Esophagus (tissue), 2 donors: Measurements from ENCODE around the gene UBE2B. TPM values are rescaled to one million over a fixed set of nuclear protein-coding genes. Genes with fewer than 3 reads are reported as not detected.
"Not testable (repeated sequence)": the region's sequence is repeated elsewhere in the genome, so short reads cannot be mapped to it uniquely, and the experiment has no call there.

Source experiments
- H3K27ac ChIP-seq, 2 donors: one replicate each; pipeline ENCODE4 v1.5.1; 2013; ENCODE audit warnings: low read depth in 2 of 2, mild to moderate bottlenecking in 2 of 2, inconsistent platforms in 1 of 2, low read length in 1 of 2, moderate library complexity in 1 of 2
- H3K27me3 ChIP-seq, 2 donors: one replicate each; pipeline ENCODE4 v1.6.1; 2013; ENCODE audit warnings: low read length in 2 of 2, control low read depth in 1 of 2, mild to moderate bottlenecking in 1 of 2; ENCODE audit not compliant: insufficient read depth in 2 of 2, control insufficient read depth in 1 of 2
- H3K36me3 ChIP-seq, 2 donors: one replicate each; pipeline ENCODE4 v1.6.1; 2013; ENCODE audit warnings: low read length in 1 of 2; ENCODE audit not compliant: control insufficient read depth in 2 of 2, insufficient read depth in 2 of 2
- H3K4me1 ChIP-seq, 2 donors: one replicate each; pipeline ENCODE4 v1.6.1; 2013; ENCODE audit warnings: low read length in 1 of 2; ENCODE audit not compliant: control insufficient read depth in 2 of 2, insufficient read depth in 2 of 2
- H3K4me3 ChIP-seq, 2 donors: one replicate each; pipeline ENCODE4 v1.5.1; 2013; ENCODE audit warnings: low read length in 2 of 2, mild to moderate bottlenecking in 2 of 2, low read depth in 1 of 2, moderate library complexity in 1 of 2
- H3K9me3 ChIP-seq, 2 donors: one replicate each; pipeline ENCODE4 v1.6.1; 2013; ENCODE audit warnings: mild to moderate bottlenecking in 2 of 2, low read depth in 1 of 2, low read length in 1 of 2, moderate library complexity in 1 of 2; ENCODE audit not compliant: control insufficient read depth in 2 of 2, insufficient read depth in 1 of 2
- WGBS, 2 donors: extraction: QIAGEN DNeasy Blood & Tissue Kit; methylation state at CpG; one replicate each; pipeline ENCODE4 v1.1.7; 2013; 5-methylcytosine and 5-hydroxymethylcytosine counted together
- polyA plus RNA-seq, 2 donors: library from polyadenylated mRNA; stranded (reverse); fragments of 200-250 nt; gene quantifications; one replicate each; pipeline ENCODE4 v1.2.3, GENCODE V29; 2013
- donor health status: healthy with polysubstance abuse.
- donor health status: Bipolar disorder and iron deficiency.

UBE2B gene
- polyA plus RNA-seq, 2 donors = 63.2 to 107 TPM

DNA sequence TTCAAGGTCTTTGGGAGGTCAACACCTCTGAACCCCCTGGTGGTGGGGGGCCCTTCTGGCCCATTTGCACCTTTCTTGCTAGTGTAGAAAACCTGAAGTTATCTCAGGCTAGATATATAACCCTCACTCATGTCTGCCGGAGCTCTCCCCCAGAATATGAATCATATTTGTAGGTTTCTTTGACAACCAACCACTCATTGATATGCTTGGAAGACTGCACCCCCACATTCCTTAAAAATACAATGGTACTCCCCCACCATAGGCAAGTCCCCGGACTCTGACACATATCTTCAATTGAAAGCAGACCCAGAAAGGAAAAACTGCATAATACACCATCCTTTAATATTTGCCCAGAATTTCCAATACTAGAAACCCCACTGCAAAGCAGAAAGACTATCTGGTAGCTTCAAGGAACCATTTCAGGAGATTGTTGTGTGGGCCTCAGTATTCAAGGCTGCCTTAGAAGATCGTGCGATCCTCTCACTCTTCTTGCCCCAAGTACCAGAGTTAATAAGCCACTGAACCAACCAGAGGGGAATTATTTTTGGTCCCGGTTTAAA, 978 bp upstream of the UBE2B start:
- H3K27me3 ChIP-seq = no peaks in the 10 kb centered on the region
- H3K4me1 ChIP-seq = peaks cover 0 to 3% of the 10 kb centered on the region in 2 donors
- WGBS, 2 donors = 22 to 24% methylated on average over 5 of the region's 5 CpGs
- no peaks in the 10 kb centered on the region for H3K36me3 ChIP-seq
- peak overlapping the region in 1 of 2 donors; percentile 50 for H3K4me3 ChIP-seq
- H3K27ac ChIP-seq = peak overlapping the region; percentile 68 to 77
- H3K9me3 ChIP-seq = no peaks in the 10 kb centered on the region

DNA sequence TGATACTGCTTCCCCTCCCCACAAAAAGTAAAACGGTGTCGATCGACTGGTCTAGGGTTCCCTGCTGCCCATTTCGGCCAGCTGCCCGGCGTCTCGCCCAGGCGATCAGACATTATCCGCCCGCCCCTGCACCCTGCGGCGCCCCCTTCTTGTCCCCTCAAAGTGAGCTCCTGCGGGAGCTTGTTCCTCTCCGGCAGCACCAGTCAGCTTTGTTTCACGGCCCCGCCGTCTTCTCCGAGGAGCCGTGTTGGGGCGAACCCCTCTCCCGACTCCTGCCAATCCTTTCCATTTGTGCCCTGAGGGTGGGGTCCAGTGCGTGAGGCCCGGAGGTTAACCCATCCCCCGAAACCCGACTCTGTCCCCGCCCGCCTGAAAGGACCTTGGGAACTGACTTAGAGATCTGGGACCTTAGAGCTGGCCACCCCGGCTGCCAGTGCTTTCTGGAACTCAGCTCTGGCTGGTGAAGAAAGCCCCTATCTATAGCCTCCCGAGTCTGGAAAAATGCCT, 518 bp downstream of the UBE2B start:
- H3K4me3 ChIP-seq = peak overlapping the region; percentile 70 to 96
- 0 to 1% methylated on average over 29 of the region's 29 CpGs for WGBS, 2 donors

DNA sequence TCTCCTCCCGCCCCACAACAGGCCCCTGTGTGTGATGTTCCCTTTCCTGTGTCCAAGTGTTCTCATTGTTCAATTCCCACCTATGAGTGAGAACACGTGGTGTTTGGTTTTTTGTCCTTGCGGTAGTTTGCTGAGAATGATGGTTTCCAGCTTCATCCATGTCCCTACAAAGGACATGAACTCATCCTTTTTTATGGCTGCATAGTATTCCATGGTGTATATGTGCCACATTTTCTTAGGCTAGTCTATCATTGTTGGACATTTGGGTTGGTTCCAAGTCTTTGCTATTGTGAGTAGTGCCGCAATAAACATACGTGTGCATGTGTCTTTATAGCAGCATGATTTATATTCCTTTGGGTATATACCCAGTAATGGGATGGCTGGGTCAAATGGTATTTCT, 2.3 kb downstream of the UBE2B start:
- not testable (repeated sequence) for H3K9me3 ChIP-seq, H3K27ac ChIP-seq, H3K27me3 ChIP-seq, H3K36me3 ChIP-seq, H3K4me1 ChIP-seq
- WGBS, 2 donors = 98 to 100% methylated on average over 4 to 5 of the region's 5 CpGs
- H3K4me3 ChIP-seq = peak overlapping the region in 1 of 2 donors; percentile 70

More for the DNA sequence above, 518 bp downstream of the UBE2B start:
- Histone ChIP-seq H3K36me3 (no peaks in the 10 kb centered on the region), H3K9me3 (no peaks in the 10 kb centered on the region), H3K4me1 (peaks cover 0 to 3% of the 10 kb centered on the region in 2 donors), H3K27ac (peak overlapping the region; percentile 95 to 98), H3K27me3 (no peaks in the 10 kb centered on the region)

DNA sequence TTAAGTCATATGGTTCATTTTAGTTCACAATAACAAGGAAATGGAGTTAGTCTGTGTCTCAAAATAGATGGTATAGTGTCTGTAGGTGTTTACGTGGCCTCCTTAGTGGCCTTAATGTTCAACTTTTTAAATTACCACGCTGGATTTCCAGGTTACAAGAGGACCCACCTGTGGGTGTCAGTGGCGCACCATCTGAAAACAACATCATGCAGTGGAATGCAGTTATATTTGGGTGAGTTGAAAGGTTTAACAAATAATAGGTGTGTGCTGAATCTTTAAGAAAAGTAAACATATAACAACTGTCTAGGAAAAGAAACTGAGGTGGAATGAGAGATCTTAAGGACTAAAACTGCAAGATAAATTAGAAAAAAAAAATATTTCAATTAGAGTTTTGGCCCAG, 2.9 kb downstream of the UBE2B start:
- Histone ChIP-seq H3K36me3 (peaks cover 0 to 2% of the 10 kb centered on the region in 2 donors), H3K9me3 (no peaks in the 10 kb centered on the region), H3K4me3 (no peak overlapping the region), H3K27ac (no peak overlapping the region), H3K27me3 (no peaks in the 10 kb centered on the region), H3K4me1 (no peaks in the 10 kb centered on the region)
- 64 to 76% methylated on average over 3 of the region's 3 CpGs for WGBS, 2 donors

DNA sequence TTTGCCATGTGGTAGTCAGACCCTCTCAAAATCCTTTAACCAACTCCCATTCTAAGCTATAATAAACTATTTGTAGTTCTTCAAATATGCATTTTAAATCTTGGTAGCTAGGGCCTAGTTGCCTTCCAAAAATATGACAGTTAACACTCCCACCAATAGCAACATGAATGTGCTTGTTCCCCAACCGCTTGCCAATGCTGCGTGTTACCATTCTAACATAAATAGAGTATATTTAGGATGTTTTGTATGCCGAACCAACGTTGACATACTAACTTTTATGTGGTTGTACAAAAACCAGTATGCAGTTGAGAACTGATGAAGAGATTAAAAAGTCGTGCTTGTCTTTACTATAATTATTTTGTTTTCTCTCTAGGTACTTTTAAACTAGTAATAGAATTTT, 9.0 kb downstream of the UBE2B start:
- Histone ChIP-seq H3K4me3 (no peak overlapping the region), H3K4me1 (no peaks in the 10 kb centered on the region), H3K36me3 (peaks cover 2 to 10% of the 10 kb centered on the region in 2 donors), H3K27me3 (no peaks in the 10 kb centered on the region), H3K9me3 (no peaks in the 10 kb centered on the region), H3K27ac (no peak overlapping the region)
- WGBS, 2 donors = 64 to 70% methylated on average over 5 of the region's 5 CpGs

GRCh38 chr5:134382204-134382603, 10.8 kb downstream of the UBE2B start:
- H3K9me3 ChIP-seq, H3K4me3 ChIP-seq, H3K27me3 ChIP-seq, H3K36me3 ChIP-seq, H3K4me1 ChIP-seq, H3K27ac ChIP-seq: not testable (repeated sequence)
- 95 to 100% methylated on average over 2 of the region's 2 CpGs for WGBS, 2 donors

DNA sequence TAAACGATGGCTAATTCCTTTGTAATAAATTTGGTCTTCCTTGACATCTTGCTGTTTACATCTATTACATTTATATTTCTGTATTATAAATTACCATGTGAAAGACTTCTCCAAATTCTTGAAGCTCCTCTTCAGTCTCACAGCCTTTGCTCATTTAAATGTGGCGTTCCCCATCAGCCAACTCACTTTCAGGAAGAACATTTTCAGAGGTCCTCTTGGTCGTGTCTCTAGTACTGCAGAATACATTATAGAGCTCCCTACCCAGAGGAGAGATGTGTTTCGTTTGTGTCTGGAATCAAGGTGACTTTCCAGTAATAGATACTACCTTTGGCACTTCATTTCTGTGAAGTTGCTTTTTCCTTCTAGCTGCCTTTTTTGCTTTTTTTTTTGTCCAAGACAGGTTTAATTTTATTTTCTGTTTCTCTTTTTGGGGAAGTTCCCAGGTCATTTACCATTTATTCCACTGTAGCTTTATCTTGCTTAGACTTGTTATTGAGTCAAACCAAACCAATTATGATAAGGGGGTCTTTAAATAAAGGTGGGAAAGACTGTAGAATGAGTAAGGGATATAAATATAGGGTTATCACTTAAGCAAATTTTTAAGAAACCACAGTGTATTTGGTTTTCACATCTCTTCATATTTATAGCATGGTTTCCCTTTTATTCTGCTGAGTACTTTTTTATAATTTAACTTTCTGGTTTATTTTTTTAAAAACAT, 12.8 kb downstream of the UBE2B start:
- no peak overlapping the region for H3K4me3 ChIP-seq
- no peak overlapping the region for H3K27ac ChIP-seq
- no peaks in the 10 kb centered on the region for H3K27me3 ChIP-seq
- no peaks in the 10 kb centered on the region for H3K9me3 ChIP-seq
- peaks cover 6 to 12% of the 10 kb centered on the region in 2 donors for H3K36me3 ChIP-seq
- H3K4me1 ChIP-seq = no peaks in the 10 kb centered on the region
- 60 to 72% methylated on average over 4 of the region's 4 CpGs for WGBS, 2 donors

- peaks cover 4 to 7% of the 10 kb centered on the region in 2 donors for H3K36me3 ChIP-seq
Observed at GRCh38 chr5:134387443-134387842, 16.1 kb downstream of the UBE2B start.

GRCh38 chr5:134392301-134392700, 20.9 kb downstream of the UBE2B start:
- 74 to 78% methylated on average over 2 of the region's 2 CpGs for WGBS, 2 donors
- no peak overlapping the region for H3K27ac ChIP-seq
- H3K4me3 ChIP-seq = no peak overlapping the region
- no peaks in the 10 kb centered on the region for H3K4me1 ChIP-seq
- H3K36me3 ChIP-seq = peaks cover 3 to 10% of the 10 kb centered on the region in 2 donors
- no peaks in the 10 kb centered on the region for H3K9me3 ChIP-seq
- no peaks in the 10 kb centered on the region for H3K27me3 ChIP-seq

More at GRCh38 chr5:134387443-134387842, 16.1 kb downstream of the UBE2B start:
- H3K27ac ChIP-seq = no peak overlapping the region
- H3K27me3 ChIP-seq = no peaks in the 10 kb centered on the region
- H3K4me1 ChIP-seq = no peaks in the 10 kb centered on the region
- WGBS, 2 donors = 94 to 95% methylated on average over 1 of the region's 1 CpG
- H3K4me3 ChIP-seq = no peak overlapping the region
- H3K9me3 ChIP-seq = no peaks in the 10 kb centered on the region

DNA sequence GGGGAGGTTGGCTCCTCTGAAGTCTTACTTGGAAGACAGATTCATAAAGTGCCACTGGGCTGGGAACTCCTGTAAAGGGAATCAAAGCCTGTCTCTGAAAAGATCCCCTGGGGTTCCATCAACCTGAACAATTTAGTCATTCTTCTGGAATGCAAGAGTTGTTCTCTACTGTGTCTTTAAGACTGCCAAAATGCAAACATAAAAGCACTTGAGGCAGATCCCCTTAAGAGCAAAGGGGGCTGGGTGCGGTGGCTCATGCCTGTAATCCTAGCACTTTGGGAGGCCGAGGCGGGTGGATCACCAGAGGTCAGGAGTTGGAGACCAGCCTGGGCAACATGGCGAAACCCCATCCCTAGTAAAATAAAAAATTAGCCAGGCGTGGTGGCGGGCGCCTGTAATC, 23.6 kb downstream of the UBE2B start:
- H3K9me3 ChIP-seq = no peaks in the 10 kb centered on the region
- no peak overlapping the region for H3K4me3 ChIP-seq
- peaks cover 0 to 8% of the 10 kb centered on the region in 2 donors for H3K36me3 ChIP-seq
- H3K27ac ChIP-seq = no peak overlapping the region
- no peaks in the 10 kb centered on the region for H3K27me3 ChIP-seq
- WGBS, 2 donors = 88 to 92% methylated on average over 7 of the region's 7 CpGs
- H3K4me1 ChIP-seq = no peaks in the 10 kb centered on the region
